ENCODE measurements around the gene SLC25A34. TPM values are rescaled to one million over a fixed set of nuclear protein-coding genes. Genes with fewer than 3 reads are reported as not detected.

Gene SLC25A34
- total RNA-seq, 4 donors from 2014 or later, result 12.9 to 73.3 (median 36.2) TPM

- no peaks in the 10 kb centered on the region for H3K9me3 ChIP-seq
- no peaks in the 10 kb centered on the region for H3K36me3 ChIP-seq
- H3K4me1 ChIP-seq, result peaks cover 11 to 53% (median 26%) of the 10 kb centered on the region in 4 donors
- intact Hi-C loops (cut with DNase I; ENCODE audit: low total_unique reads) (no loop called here), in situ Hi-C loops (cut with MboI; ENCODE audit: low pct_ligation_motif_present in 1 of 4, low pct_unique_long_range_greater_than_20kb in 1 of 4, low sequenced_read_pairs in 3 of 4) (no loop called here)
- peak overlapping the region in 1 of 4 donors; percentile 14 for H3K27ac ChIP-seq
- DNase-seq, result no peak
- H3K4me3 ChIP-seq, result no peak overlapping the region
- WGBS, 2 donors (ENCODE audit: low coverage in 1 of 2), result 72% methylated on average over 6 of the region's 6 CpGs; no CpG with 5 or more reads in 1 of the 2 donors
- TF ChIP-seq EP300 (IDR thresholded peaks at IDR 0.05; ENCODE audit: low read depth) (no peak), POLR2AphosphoS5 (IDR thresholded peaks at IDR 0.05) (no peak), CTCF (IDR thresholded peaks at IDR 0.05) (no peak), POLR2A (IDR thresholded peaks at IDR 0.05) (no peak)
- no peaks in the 10 kb centered on the region for H3K27me3 ChIP-seq
Observed at GRCh38 chr1:15700508-15700907, 35.5 kb upstream of the SLC25A34 start.

DNA sequence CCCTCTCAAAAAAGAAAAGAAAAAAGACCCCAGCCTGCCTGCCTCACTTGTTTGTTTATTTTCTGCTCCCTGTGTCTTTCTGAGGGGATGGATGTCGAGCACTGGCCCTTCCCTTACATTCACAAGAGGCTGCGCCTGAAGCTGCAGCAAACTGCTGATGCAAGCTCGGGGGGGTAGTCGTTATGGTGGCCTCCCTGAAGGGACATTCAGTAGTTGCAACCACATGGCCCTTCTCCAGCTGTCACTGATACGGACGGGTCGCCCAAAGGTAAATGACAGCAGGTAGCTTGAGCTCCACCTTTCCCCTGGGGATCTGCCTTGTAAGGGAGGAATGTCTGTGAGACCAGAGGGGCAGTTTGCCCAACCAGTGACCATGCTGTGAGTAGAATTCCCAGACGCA is 34.3 kb upstream of the SLC25A34 start:
- Histone ChIP-seq H3K27ac (peak overlapping the region in 1 of 4 donors; percentile 85), H3K27me3 (no peaks in the 10 kb centered on the region), H3K4me3 (no peak overlapping the region), H3K36me3 (no peaks in the 10 kb centered on the region), H3K4me1 (peaks cover 11 to 51% (median 26%) of the 10 kb centered on the region in 4 donors), H3K9me3 (no peaks in the 10 kb centered on the region)
- 93% methylated on average over 2 to 8 of the region's 8 CpGs for WGBS, 2 donors (ENCODE audit: low coverage in 1 of 2)
- in situ Hi-C loops (cut with MboI; ENCODE audit: low pct_ligation_motif_present in 1 of 4, low pct_unique_long_range_greater_than_20kb in 1 of 4, low sequenced_read_pairs in 3 of 4), result no loop called here
- intact Hi-C loops (cut with DNase I; ENCODE audit: low total_unique reads), result no loop called here
- TF ChIP-seq POLR2A (IDR thresholded peaks at IDR 0.05), result no peak
- DNase-seq, result no peak

GRCh38 chr1:15702722-15703550 is 33.1 kb upstream of the SLC25A34 start:
- Histone ChIP-seq H3K4me1 (peaks cover 11 to 51% (median 25%) of the 10 kb centered on the region in 4 donors), H3K27ac (peak overlapping the region; percentile 80 to 85 (median 84)), H3K27me3 (no peaks in the 10 kb centered on the region), H3K36me3 (no peaks in the 10 kb centered on the region), H3K9me3 (no peaks in the 10 kb centered on the region), H3K4me3 (no peak overlapping the region)
- TF ChIP-seq EP300 (IDR thresholded peaks at IDR 0.05; ENCODE audit: low read depth) (no peak), CTCF (IDR thresholded peaks at IDR 0.05) (peak in 3 of 5 experiments; percentile 18 to 23 (median 20)), POLR2AphosphoS5 (IDR thresholded peaks at IDR 0.05) (no peak)
- in situ Hi-C loops (cut with MboI; ENCODE audit: low pct_ligation_motif_present in 1 of 4, low pct_unique_long_range_greater_than_20kb in 1 of 4, low sequenced_read_pairs in 3 of 4), result no loop called here
- DNase-seq, result peak; percentile 41
- WGBS, 2 donors (ENCODE audit: low coverage in 1 of 2), result 57 to 60% methylated on average over 9 to 19 of the region's 19 CpGs
- intact Hi-C loops (cut with DNase I; ENCODE audit: low total_unique reads), result no loop called here

DNA sequence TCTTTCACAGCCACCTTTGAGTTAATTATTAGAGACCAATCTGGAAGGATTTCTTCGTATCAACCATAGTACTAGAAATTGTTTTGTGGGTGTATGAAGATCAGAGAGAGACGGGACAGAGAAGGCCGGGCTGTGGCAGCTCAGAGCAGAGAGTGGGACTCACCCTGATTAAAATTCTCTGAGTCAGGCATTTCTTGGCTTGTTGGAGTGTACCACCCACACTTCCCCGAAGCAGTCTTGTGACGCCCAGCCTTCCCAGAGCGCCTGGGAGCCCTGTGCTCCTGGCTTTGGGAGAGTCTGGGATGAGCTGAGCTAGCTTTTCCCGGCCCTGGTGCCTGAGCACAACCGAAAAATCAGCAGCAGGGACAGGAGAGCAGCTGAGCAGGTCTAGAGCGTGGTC is 32.5 kb upstream of the SLC25A34 start:
- peaks cover 11 to 48% (median 24%) of the 10 kb centered on the region in 4 donors for H3K4me1 ChIP-seq
- H3K27me3 ChIP-seq, result no peaks in the 10 kb centered on the region
- 54% methylated on average over 9 of the region's 9 CpGs; no CpG with 5 or more reads in 1 of the 2 donors for WGBS, 2 donors (ENCODE audit: low coverage in 1 of 2)
- peak overlapping the region; percentile 80 to 85 (median 84) for H3K27ac ChIP-seq
- H3K9me3 ChIP-seq, result no peaks in the 10 kb centered on the region
- in situ Hi-C loops (cut with MboI; ENCODE audit: low pct_ligation_motif_present in 1 of 4, low pct_unique_long_range_greater_than_20kb in 1 of 4, low sequenced_read_pairs in 3 of 4) (no loop called here), intact Hi-C loops (cut with DNase I; ENCODE audit: low total_unique reads) (no loop called here)
- H3K4me3 ChIP-seq, result peak overlapping the region in 1 of 4 donors; percentile 8
- H3K36me3 ChIP-seq, result no peaks in the 10 kb centered on the region
- DNase-seq, result peak; percentile 49
- TF ChIP-seq CTCF (IDR thresholded peaks at IDR 0.05), result no peak
- TF ChIP-seq EP300 (IDR thresholded peaks at IDR 0.05; ENCODE audit: low read depth), result peak; percentile 21
- TF ChIP-seq POLR2AphosphoS5 (IDR thresholded peaks at IDR 0.05), result peak; percentile 37 to 71 (median 53)
- TF ChIP-seq POLR2A (IDR thresholded peaks at IDR 0.05), result peak; percentile 9
